ENCODE measurements around the gene OR2T2. TPM values are rescaled to one million over a fixed set of nuclear protein-coding genes. Genes with fewer than 3 reads are reported as not detected.

Gene OR2T2
- total and polyA plus RNA-seq, 2 donors (not counting 3 experiments of a cell fraction or from before 2014, with no cell fraction given), result not detected

GRCh38 chr1:248406721-248407692, 38.4 kb upstream of the OR2T2 start:
- Histone ChIP-seq H3K79me2 (ENCODE audit: control insufficient read depth, insufficient read depth, low read length) (no peaks in the 10 kb centered on the region), H3K4me3 (replicated peaks in 1 of 3; ENCODE audit: insufficient read depth in 1 of 3, low read depth in 1 of 3, low read length in 3 of 3) (no peak overlapping the region), H3K27me3 (ENCODE audit: control insufficient read depth in 2 of 2, insufficient read depth in 2 of 2, low read length in 2 of 2) (no peaks in the 10 kb centered on the region), H3K9me1 (replicated peaks; ENCODE audit: control insufficient read depth, extremely low read depth, insufficient read depth, low read length) (no peaks in the 10 kb centered on the region), H3K4me2 (ENCODE audit: insufficient read depth, low read length) (no peak overlapping the region), H3K27ac (ENCODE audit: insufficient read depth, low read depth, low read length) (no peak overlapping the region), H3K36me3 (ENCODE audit: control insufficient read depth in 2 of 2, extremely low read depth in 1 of 2, insufficient read depth in 2 of 2, low read length in 2 of 2) (no peaks in the 10 kb centered on the region), H2AFZ (ENCODE audit: low read depth, low read length) (no peak overlapping the region), H3K9ac (replicated peaks; ENCODE audit: extremely low read depth, insufficient read depth, low read length) (no peak overlapping the region), H3K4me1 (ENCODE audit: control insufficient read depth, extremely low read depth, insufficient read depth, low read length) (no peaks in the 10 kb centered on the region), H4K20me1 (replicated peaks; ENCODE audit: control insufficient read depth, extremely low read depth, insufficient read depth, low read length) (no peaks in the 10 kb centered on the region), H3K9me3 (replicated peaks; ENCODE audit: control insufficient read depth, insufficient read depth, low read length) (peaks cover 3% of the 10 kb centered on the region)
- TF ChIP-seq POLR2A (IDR thresholded peaks at IDR 0.05; ENCODE audit: low read depth, low read length), result no peak
- no peak for TF ChIP-seq JUN (IDR thresholded peaks at IDR 0.05; ENCODE audit: borderline replicate concordance, insufficient read depth, insufficient read length, low read depth)
- TF ChIP-seq EZH2 (IDR thresholded peaks at IDR 0.05; ENCODE audit: borderline replicate concordance, low read depth, low read length, severe bottlenecking), result no peak
- no peak for TF ChIP-seq MAX (IDR thresholded peaks at IDR 0.05; ENCODE audit: insufficient read depth, insufficient read length)
- TF ChIP-seq POLR2AphosphoS5 (IDR thresholded peaks at IDR 0.05; ENCODE audit: insufficient read depth, low read depth, low read length), result no peak
- TF ChIP-seq MYC (IDR thresholded peaks at IDR 0.05; ENCODE audit: low read depth, low read length), result no peak
- no peak for TF ChIP-seq FOS (IDR thresholded peaks at IDR 0.05; ENCODE audit: borderline replicate concordance, insufficient read depth, low read length)
- no peak for TF ChIP-seq GATA2 (IDR thresholded peaks at IDR 0.05; ENCODE audit: insufficient read depth, insufficient read length, low read depth, low read length)
- no peak for TF ChIP-seq CTCF (IDR thresholded peaks at IDR 0.05; ENCODE audit: extremely low read depth in 1 of 2, insufficient read depth in 1 of 2, low read depth in 1 of 2, low read length in 2 of 2)
- BruUV-seq (replicated peaks), result no TSS peak
- dilution Hi-C loops (cut with MboI; ENCODE audit: extremely low pct_ligation_motif_present, low sequenced_read_pairs) (no loop called here), intact Hi-C loops (cut with micrococcal nuclease) (no loop called here)
- no peak for FAIRE-seq
- DNase-seq (ENCODE audit: low read depth, low spot score), result no peak
- ChIA-PET POLR2A (no interaction called here), CTCF (no interaction called here)
